ENCODE measurements around the gene PLSCR1.
A peak's percentile ranks its signal among the peaks of the same experiment; 100 is the strongest.
"Not testable (repeated sequence)": the region's sequence is repeated elsewhere in the genome, so short reads cannot be mapped to it uniquely, and the experiment has no call there.

PLSCR1 gene

DNA sequence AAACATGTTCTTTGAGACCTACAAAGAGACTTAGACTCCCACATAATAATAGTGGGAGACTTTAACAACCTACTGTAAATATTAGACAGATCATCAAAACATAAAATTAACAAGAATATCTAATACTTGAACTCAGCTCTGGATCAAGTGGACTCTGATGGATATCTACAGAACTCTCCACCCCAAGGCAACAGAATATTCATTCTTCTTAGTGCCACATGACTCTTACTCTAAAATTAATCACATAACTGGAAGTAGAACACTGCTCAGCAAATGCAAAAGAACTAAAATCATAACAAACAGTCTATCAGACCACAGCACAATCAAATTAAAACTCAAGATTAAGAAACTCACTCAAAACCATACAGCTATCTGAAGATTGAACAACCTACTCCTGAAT is 59.1 kb downstream of the PLSCR1 start:
- H3K27me3 Mint-ChIP-seq, result peaks cover 30% of the 10 kb centered on the region
- no peaks in the 10 kb centered on the region for H3K4me1 Mint-ChIP-seq
- DNase-seq (no peak), ATAC-seq (no peak)
- H3K4me3 Mint-ChIP-seq, result no peak overlapping the region
- H3K27ac Mint-ChIP-seq, result no peak overlapping the region
- H3K9me3 Mint-ChIP-seq, result peaks cover 31 to 34% of the 10 kb centered on the region in 2 donors

- no peak for DNase-seq
- Mint-ChIP-seq H3K9me3 (peaks cover 14 to 24% of the 10 kb centered on the region in 2 donors), H3K27me3 (peaks cover 43% of the 10 kb centered on the region), H3K27ac (no peak overlapping the region), H3K4me1 (no peaks in the 10 kb centered on the region), H3K4me3 (no peak overlapping the region)
- ATAC-seq, result no peak
These were observed 68.2 kb downstream of the PLSCR1 start for GRCh38 chr3:146476094-146476740.

DNA sequence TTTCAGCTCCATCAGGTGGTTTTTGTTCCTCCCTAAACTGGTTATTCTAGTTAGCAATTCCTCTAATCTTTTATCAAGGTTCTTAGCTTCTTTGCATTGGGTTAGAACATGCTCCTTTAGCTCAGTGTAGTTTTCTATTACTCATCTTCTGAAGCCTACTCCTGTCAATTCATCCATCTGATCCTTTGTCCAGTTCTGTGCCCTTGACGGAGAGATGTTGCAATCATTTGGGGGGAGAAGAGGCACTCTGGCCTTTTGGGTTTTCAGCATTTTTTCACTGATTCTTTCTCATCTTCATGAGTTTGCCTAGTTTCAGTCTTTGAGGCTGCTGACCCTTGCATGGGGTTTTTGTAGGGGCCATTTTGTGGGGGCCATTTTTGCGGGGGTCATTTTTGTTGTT is 69.4 kb downstream of the PLSCR1 start:
- not testable (repeated sequence) for H3K27ac Mint-ChIP-seq, ATAC-seq
- peaks cover 38% of the 10 kb centered on the region for H3K27me3 Mint-ChIP-seq

DNA sequence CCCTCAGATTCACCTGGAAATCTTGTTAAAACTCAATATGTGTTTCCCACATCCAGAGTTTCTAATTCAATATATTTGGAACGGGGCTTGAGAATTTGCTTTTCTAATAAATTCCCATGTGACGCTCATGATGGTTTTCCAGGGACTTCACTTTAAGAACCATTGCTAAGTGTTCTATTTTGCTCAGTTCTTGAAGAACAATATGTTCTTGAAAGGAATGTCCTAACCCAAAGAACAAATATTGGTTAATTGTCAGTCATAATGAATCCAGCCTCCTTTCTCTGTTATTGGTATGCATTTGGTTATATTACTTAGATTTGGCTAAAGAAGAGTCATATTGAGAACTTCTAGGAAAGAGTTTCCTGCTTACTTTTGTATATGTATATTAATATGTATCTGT is 70.7 kb downstream of the PLSCR1 start:
- ATAC-seq (no peak), DNase-seq (no peak)
- Mint-ChIP-seq H3K9me3 (peaks cover 0 to 8% of the 10 kb centered on the region in 2 donors), H3K4me1 (peaks cover 11% of the 10 kb centered on the region), H3K27ac (no peak overlapping the region), H3K4me3 (no peak overlapping the region), H3K27me3 (peaks cover 26% of the 10 kb centered on the region)

More for the DNA sequence above, 69.4 kb downstream of the PLSCR1 start:
- H3K9me3 Mint-ChIP-seq, result peaks cover 10 to 19% of the 10 kb centered on the region in 2 donors
- H3K4me3 Mint-ChIP-seq, DNase-seq, H3K4me1 Mint-ChIP-seq: not testable (repeated sequence)

- no peak overlapping the region for H3K27ac Mint-ChIP-seq
- H3K9me3 Mint-ChIP-seq, result no peaks in the 10 kb centered on the region
- DNase-seq, result no peak
- peaks cover 11% of the 10 kb centered on the region for H3K4me1 Mint-ChIP-seq
- H3K4me3 Mint-ChIP-seq, result no peak overlapping the region
- no peak for ATAC-seq
- peaks cover 16% of the 10 kb centered on the region for H3K27me3 Mint-ChIP-seq
These were observed 71.8 kb downstream of the PLSCR1 start for GRCh38 chr3:146472611-146473010.

DNA sequence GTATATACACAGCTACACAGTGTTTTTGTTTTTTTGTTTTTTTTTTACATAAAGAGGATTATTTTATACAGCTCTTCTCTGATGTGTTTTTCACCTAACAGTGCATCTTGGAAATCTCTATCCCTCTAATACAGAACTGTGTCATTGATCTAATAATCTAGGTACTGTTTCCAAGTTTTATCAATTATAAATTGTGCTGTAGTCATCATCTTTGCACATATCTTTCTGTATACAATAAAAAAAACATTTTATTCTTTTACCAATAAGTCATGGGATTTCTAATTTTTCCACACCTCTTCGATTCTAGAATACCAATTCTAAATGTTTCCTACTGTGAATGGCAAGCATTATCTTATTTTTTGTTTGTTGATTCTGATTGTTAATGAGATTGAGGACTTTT is 73.4 kb downstream of the PLSCR1 start:
- ATAC-seq (no peak), DNase-seq (no peak)
- no peak overlapping the region for H3K27ac Mint-ChIP-seq
- peaks cover 15% of the 10 kb centered on the region for H3K27me3 Mint-ChIP-seq
- no peak overlapping the region for H3K4me3 Mint-ChIP-seq
- no peaks in the 10 kb centered on the region for H3K9me3 Mint-ChIP-seq
- H3K4me1 Mint-ChIP-seq, result peaks cover 14% of the 10 kb centered on the region

- H3K27ac Mint-ChIP-seq, result no peak overlapping the region
- peak overlapping the region; percentile 77 to 87 for H3K4me3 Mint-ChIP-seq
- H3K27me3 Mint-ChIP-seq, result peaks cover 15% of the 10 kb centered on the region
- no peaks in the 10 kb centered on the region for H3K9me3 Mint-ChIP-seq
- DNase-seq, result no peak
- H3K4me1 Mint-ChIP-seq, result peaks cover 19% of the 10 kb centered on the region
- no peak for ATAC-seq
These were observed 73.9 kb downstream of the PLSCR1 start for GRCh38 chr3:146470425-146470990.

GRCh38 chr3:146469150-146470017 is 75.0 kb downstream of the PLSCR1 start, which contains the start of gene PLSCR2:
TSS of gene PLSCR2 (minus strand) at chr3:146469561. CDS start at chr3:146459904, 9,657 bp downstream.
- Mint-ChIP-seq H3K27ac (peak within 1 kb of the TSS; percentile 89 to 93), H3K9me3 (no peaks in the 10 kb centered on the region), H3K27me3 (peaks cover 7% of the 10 kb centered on the region), H3K4me1 (peaks cover 30% of the 10 kb centered on the region), H3K4me3 (peak within 1 kb of the TSS; percentile 77 to 87)
- ATAC-seq (peak; percentile 98), DNase-seq (peak; percentile 58 to 85)

DNA sequence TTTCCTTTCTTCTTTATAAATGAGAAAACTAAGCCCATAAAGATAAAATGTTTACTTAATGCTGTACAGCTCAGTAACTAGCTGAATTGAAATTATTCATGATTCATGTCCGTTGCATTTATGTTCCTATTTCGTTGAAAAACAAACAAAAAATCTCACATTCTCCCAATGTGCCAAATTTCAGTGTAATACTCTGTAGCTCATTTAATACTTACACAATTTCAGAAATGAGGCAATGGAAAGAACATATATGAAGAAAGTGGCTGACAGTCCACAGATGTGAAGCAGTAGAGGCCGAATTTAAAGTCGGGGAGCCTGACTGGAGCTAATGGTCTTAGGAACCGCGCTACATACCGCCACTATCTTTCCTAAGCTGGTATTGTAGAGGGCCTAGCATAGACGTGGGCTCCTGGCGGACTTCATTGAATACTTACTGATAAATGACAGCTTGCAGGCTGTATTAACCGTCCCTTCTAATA is 75.7 kb downstream of the PLSCR1 start:
- Mint-ChIP-seq H3K9me3 (peaks cover 0 to under 1% of the 10 kb centered on the region in 2 donors), H3K4me3 (peak overlapping the region; percentile 77 to 87), H3K4me1 (peaks cover 36% of the 10 kb centered on the region), H3K27me3 (peaks cover under 1% of the 10 kb centered on the region), H3K27ac (no peak overlapping the region)
- DNase-seq (no peak), ATAC-seq (peak; percentile 2)

- Mint-ChIP-seq H3K4me3 (no peak overlapping the region), H3K27ac (no peak overlapping the region)
- no peak for ATAC-seq
These were observed 76.2 kb downstream of the PLSCR1 start for GRCh38 chr3:146468234-146468633.

GRCh38 chr3:146466604-146467003 is 77.8 kb downstream of the PLSCR1 start:
- Mint-ChIP-seq H3K27ac (peak overlapping the region in 1 of 2 donors; percentile 61), H3K27me3 (no peaks in the 10 kb centered on the region), H3K9me3 (peaks cover 0 to 5% of the 10 kb centered on the region in 2 donors), H3K4me3 (no peak overlapping the region), H3K4me1 (peaks cover 42% of the 10 kb centered on the region)
- ATAC-seq, result no peak
- DNase-seq, result no peak

More at GRCh38 chr3:146468234-146468633, 76.2 kb downstream of the PLSCR1 start:
- H3K4me1 Mint-ChIP-seq, result peaks cover 41% of the 10 kb centered on the region
- no peak for DNase-seq
- H3K27me3 Mint-ChIP-seq, result no peaks in the 10 kb centered on the region
- peaks cover 0 to 5% of the 10 kb centered on the region in 2 donors for H3K9me3 Mint-ChIP-seq

DNA sequence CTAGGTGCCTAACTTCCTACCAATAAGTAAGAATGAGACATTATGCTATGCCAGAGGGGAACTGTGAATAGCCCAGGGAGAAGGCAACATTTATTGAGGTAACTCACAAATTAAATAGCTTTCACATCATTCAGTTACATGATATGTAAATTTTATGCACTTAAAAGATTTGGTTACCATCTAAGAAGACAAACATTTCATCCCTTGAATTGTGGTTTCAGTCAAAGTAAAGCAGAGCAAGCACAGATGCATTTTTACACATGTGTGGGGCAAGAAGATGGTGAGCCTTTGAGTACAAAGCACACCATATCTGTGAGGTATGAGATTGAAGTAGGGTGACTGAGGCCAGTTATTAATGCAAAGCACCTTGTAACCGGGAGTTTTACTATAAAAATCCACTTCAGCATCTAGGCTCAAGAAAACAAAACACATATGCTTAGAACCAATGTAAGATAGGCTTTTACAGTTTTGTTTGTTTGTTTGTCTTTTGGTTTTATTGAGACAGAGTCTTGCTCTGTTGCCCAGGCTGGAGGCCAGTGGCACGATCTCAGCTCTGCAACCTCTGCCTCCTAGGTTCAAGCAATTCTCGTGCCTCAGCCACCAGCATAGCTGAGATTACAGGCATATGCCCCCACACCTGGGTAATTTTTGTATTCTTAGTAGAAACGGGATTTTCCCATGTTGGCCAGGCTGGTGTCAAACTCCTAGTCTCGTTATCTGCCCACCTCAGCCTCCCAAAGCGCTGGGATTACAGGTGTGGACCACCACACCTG is 78.5 kb downstream of the PLSCR1 start:
- no peak for DNase-seq
- no peaks in the 10 kb centered on the region for H3K27me3 Mint-ChIP-seq
- H3K27ac Mint-ChIP-seq, result no peak overlapping the region
- no peak for ATAC-seq
- H3K4me1 Mint-ChIP-seq, result peaks cover 42% of the 10 kb centered on the region
- H3K9me3 Mint-ChIP-seq, result peaks cover 0 to 5% of the 10 kb centered on the region in 2 donors
- no peak overlapping the region for H3K4me3 Mint-ChIP-seq
